Large intestine (tissue), 3 donors: ENCODE data around the gene RNFT1. TPM values are rescaled to one million over a fixed set of nuclear protein-coding genes. Genes with fewer than 3 reads are reported as not detected.
"Not testable (repeated sequence)": the region's sequence is repeated elsewhere in the genome, so short reads cannot be mapped to it uniquely, and the experiment has no call there.

ENCODE experiments used
- DNase-seq, 2 donors: peaks; one replicate each; pipeline versions ENCODE4 v3.0.0 to v3.0.0-alpha.2; 2013
- H3K27ac ChIP-seq: one replicate; pipeline ENCODE4 v1.5.1; 2013; ENCODE audit warnings: low read length
- H3K27me3 ChIP-seq: 2 replicates; pipeline ENCODE4 v1.6.1; 2013; ENCODE audit warnings: low read length; ENCODE audit not compliant: control insufficient read depth, insufficient read depth
- H3K36me3 ChIP-seq: 2 replicates; pipeline ENCODE4 v1.6.1; 2013; ENCODE audit warnings: low read length; ENCODE audit not compliant: control insufficient read depth, insufficient read depth
- H3K4me1 ChIP-seq: one replicate; pipeline ENCODE4 v1.6.1; 2013; ENCODE audit warnings: low read length; ENCODE audit not compliant: control insufficient read depth, insufficient read depth
- H3K4me3 ChIP-seq: one replicate; pipeline ENCODE4 v1.5.1; 2013; ENCODE audit warnings: low read length
- H3K9me3 ChIP-seq: one replicate; pipeline ENCODE4 v1.6.1; 2013; ENCODE audit warnings: mild to moderate bottlenecking, low read depth, low read length, moderate library complexity; ENCODE audit not compliant: control insufficient read depth
- WGBS: methylation state at CpG from one replicate; pipeline ENCODE4 v1.1.5; 2013; ENCODE audit warnings: low lambda C conversion rate; ENCODE audit not compliant: insufficient coverage; 5-methylcytosine and 5-hydroxymethylcytosine counted together
- polyA plus RNA-seq: library from polyadenylated mRNA; unstranded; fragments of 120-200 nt; gene quantifications from one replicate; pipeline ENCODE4 v1.2.1, GENCODE V29; 2013

Gene RNFT1
- polyA plus RNA-seq, 1 donor: 31.9 TPM

- not testable (repeated sequence) for H3K27ac ChIP-seq, H3K4me3 ChIP-seq, DNase-seq, H3K27me3 ChIP-seq, H3K4me1 ChIP-seq, H3K9me3 ChIP-seq
- WGBS: no CpG with 5 or more reads among the region's 1 CpG
- peaks cover 51% of the 10 kb centered on the region for H3K36me3 ChIP-seq
These were observed 31.2 kb downstream of the RNFT1 start for GRCh38 chr17:59933317-59933716.

DNA sequence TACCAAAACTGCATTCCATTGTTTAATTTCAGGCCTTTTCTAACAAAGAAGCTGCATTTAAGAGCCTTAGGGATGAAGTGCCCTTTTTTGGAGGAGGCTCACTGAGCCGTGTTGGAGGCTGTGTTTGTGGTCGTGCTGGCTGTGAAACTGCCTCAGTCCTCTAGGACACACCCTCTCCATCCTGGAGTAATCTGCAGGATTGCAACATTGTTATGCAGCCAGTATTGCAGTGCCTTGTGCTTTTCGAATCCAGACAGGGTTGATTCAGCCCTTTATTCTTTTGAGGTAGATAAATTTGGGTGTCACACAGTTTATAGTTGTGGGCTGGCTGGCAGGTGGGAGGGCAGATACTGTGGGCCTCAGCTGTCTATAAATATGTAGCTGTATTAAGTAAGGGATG is 33.8 kb downstream of the RNFT1 start:
- DNase-seq: peak in 1 of 2 donors; percentile 5

GRCh38 chr17:59930121-59930520 is 34.4 kb downstream of the RNFT1 start:
- not testable (repeated sequence) for H3K27ac ChIP-seq, H3K9me3 ChIP-seq, H3K4me1 ChIP-seq, H3K4me3 ChIP-seq, DNase-seq, H3K27me3 ChIP-seq
- H3K36me3 ChIP-seq: peaks cover 54% of the 10 kb centered on the region
- WGBS: no CpG with 5 or more reads among the region's 2 CpGs

More for the DNA sequence above, 33.8 kb downstream of the RNFT1 start:
- H3K27ac ChIP-seq, H3K4me1 ChIP-seq, H3K4me3 ChIP-seq, H3K27me3 ChIP-seq, H3K9me3 ChIP-seq: not testable (repeated sequence)
- peaks cover 55% of the 10 kb centered on the region for H3K36me3 ChIP-seq
- no CpG with 5 or more reads among the region's 3 CpGs for WGBS

- not testable (repeated sequence) for H3K9me3 ChIP-seq, DNase-seq, H3K4me1 ChIP-seq, H3K4me3 ChIP-seq, H3K27ac ChIP-seq, H3K27me3 ChIP-seq
- peaks cover 56% of the 10 kb centered on the region for H3K36me3 ChIP-seq
- no CpG with 5 or more reads among the region's 5 CpGs for whole genome bisulfite sequencing
These were observed 43.9 kb downstream of the RNFT1 start for GRCh38 chr17:59920637-59921036.

DNA sequence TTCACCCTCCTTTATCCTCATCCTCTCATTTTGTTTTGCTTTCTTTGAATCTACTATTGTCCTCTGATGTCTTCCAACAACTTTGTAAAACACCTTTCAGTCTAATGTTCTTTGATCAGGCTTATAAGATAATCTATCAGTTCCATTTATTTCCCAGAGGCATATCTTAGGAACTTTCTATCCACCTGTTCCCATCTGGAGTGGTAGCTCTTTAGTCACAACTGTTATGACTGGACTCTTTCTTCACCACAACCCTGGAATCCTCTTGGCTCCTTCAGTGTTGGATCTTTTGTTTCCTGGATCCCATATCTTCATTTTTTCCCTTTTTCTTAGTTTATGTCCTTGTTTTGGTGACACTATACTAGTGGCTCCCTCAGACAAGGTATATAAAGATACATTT is 48.1 kb downstream of the RNFT1 start:
- DNase-seq: no peak
- no peak overlapping the region for H3K27ac ChIP-seq
- peaks cover 66% of the 10 kb centered on the region for H3K36me3 ChIP-seq
- H3K4me1 ChIP-seq: no peaks in the 10 kb centered on the region
- no peaks in the 10 kb centered on the region for H3K27me3 ChIP-seq
- no peak overlapping the region for H3K4me3 ChIP-seq
- no peaks in the 10 kb centered on the region for H3K9me3 ChIP-seq

- no peaks in the 10 kb centered on the region for H3K27me3 ChIP-seq
- WGBS: no CpG with 5 or more reads among the region's 1 CpG
- peaks cover 47% of the 10 kb centered on the region for H3K36me3 ChIP-seq
- H3K27ac ChIP-seq: no peak overlapping the region
- DNase-seq: no peak
- H3K4me3 ChIP-seq: no peak overlapping the region
- no peaks in the 10 kb centered on the region for H3K9me3 ChIP-seq
- no peaks in the 10 kb centered on the region for H3K4me1 ChIP-seq
These were observed 50.2 kb downstream of the RNFT1 start for GRCh38 chr17:59914274-59914854.

- no peak for DNase-seq
- H3K4me1 ChIP-seq: no peaks in the 10 kb centered on the region
- H3K9me3 ChIP-seq: no peaks in the 10 kb centered on the region
- H3K27ac ChIP-seq: no peak overlapping the region
- no CpG with 5 or more reads among the region's 3 CpGs for WGBS
- no peaks in the 10 kb centered on the region for H3K27me3 ChIP-seq
- H3K36me3 ChIP-seq: peaks cover 5% of the 10 kb centered on the region
- no peak overlapping the region for H3K4me3 ChIP-seq
These were observed 57.1 kb downstream of the RNFT1 start for GRCh38 chr17:59907467-59907866.

DNA sequence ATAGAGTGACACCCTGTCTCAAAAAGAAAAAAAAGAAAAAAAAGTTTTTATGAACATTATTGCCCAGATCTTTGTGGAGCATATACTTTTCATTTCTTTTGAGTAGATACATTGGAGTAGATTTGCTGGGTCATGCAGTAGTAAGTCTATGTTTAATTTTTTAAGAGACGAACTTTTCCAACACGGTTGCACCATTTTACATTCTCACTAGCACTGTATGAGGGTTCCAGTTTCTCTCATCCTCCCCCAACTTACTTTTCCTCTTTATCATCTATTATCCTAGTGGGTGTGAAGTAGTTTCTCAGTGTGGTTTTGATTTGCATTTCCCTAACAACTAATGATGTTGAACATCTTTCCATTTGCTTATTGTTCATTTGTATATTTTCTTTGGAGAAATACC is 61.1 kb downstream of the RNFT1 start:
- Histone ChIP-seq H3K9me3 (no peaks in the 10 kb centered on the region), H3K27ac (no peak overlapping the region), H3K27me3 (no peaks in the 10 kb centered on the region), H3K4me3 (no peak overlapping the region), H3K4me1 (no peaks in the 10 kb centered on the region), H3K36me3 (peaks cover 9% of the 10 kb centered on the region)
- no peak for DNase-seq
- WGBS: no CpG with 5 or more reads among the region's 2 CpGs

Other genes with a start within 250 kb of the RNFT1 start
- 11.3 TPM for gene TUBD1, start 71.8 kb downstream of the RNFT1 start, polyA plus RNA-seq
- 25.4 TPM for gene RPS6KB1, start 71.6 kb downstream of the RNFT1 start, polyA plus RNA-seq
- 13.2 TPM for gene HEATR6, start 114.2 kb upstream of the RNFT1 start, polyA plus RNA-seq
- 1.2 TPM for gene CA4, start 185.2 kb upstream of the RNFT1 start, polyA plus RNA-seq